ENCODE results near the gene CCR4. TPM values are rescaled to one million over a fixed set of nuclear protein-coding genes. Genes with fewer than 3 reads are reported as not detected.

CCR4 gene
- total RNA-seq, 2 experiments from 2014 or later = 76.2 to 80.1 TPM

GRCh38 chr3:32950516-32950915 is 928 bp upstream of the CCR4 start:
- peak overlapping the region; percentile 95 for H3K27ac Mint-ChIP-seq
- peaks cover 68% of the 10 kb centered on the region for H3K4me1 Mint-ChIP-seq (ENCODE audit: low read depth)
- TF ChIP-seq CTCF (IDR thresholded peaks at IDR 0.05) = no peak
- Histone ChIP-seq H3K9me3 (ENCODE audit: control insufficient read depth in 1 of 2, insufficient read depth in 1 of 2, low read length in 2 of 2) (no peaks in the 10 kb centered on the region), H3K27ac (ENCODE audit: low read depth in 1 of 2, low read length in 2 of 2) (peak overlapping the region in 1 of 2 donors; percentile 16), H3K27me3 (ENCODE audit: control insufficient read depth in 1 of 2, insufficient read depth in 2 of 2, low read length in 2 of 2) (no peaks in the 10 kb centered on the region), H3K4me1 (ENCODE audit: insufficient read depth, low read length) (peaks cover 45% of the 10 kb centered on the region), H3K36me3 (ENCODE audit: insufficient read depth, low read length) (peaks cover 9% of the 10 kb centered on the region), H3K4me3 (ENCODE audit: low read length) (no peak overlapping the region)
- peak overlapping the region; percentile 18 for H3K4me3 Mint-ChIP-seq
- intact Hi-C loops (cut with DNase I, micrococcal nuclease) = loop anchor here in 1 of 2 experiments (5.0 kb wide), 1 partner anchor 62 kb away; no protein-coding TSS in a partner anchor
- ATAC-seq (ENCODE audit: poor library complexity) (no peak), DNase-seq (no peak)
- ChIA-PET CTCF (interaction anchor here (0.7 to 5.6 kb wide), 3 partner anchors 9 to 124 kb away, joined by 3 to 52 read pairs (median 4); no protein-coding TSS in a partner anchor), POLR2A (no interaction called here)
- H3K27me3 Mint-ChIP-seq = no peaks in the 10 kb centered on the region
- H3K9me3 Mint-ChIP-seq = no peaks in the 10 kb centered on the region
- peaks cover 28% of the 10 kb centered on the region for H3K36me3 Mint-ChIP-seq (ENCODE audit: low read depth)

GRCh38 chr3:32952369-32953077 is 1.1 kb downstream of the CCR4 start:
- Mint-ChIP-seq H3K4me3 (peak overlapping the region; percentile 90), H3K9me3 (no peaks in the 10 kb centered on the region), H3K36me3 (ENCODE audit: low read depth) (peaks cover 32% of the 10 kb centered on the region), H3K4me1 (ENCODE audit: low read depth) (peaks cover 68% of the 10 kb centered on the region), H3K27me3 (no peaks in the 10 kb centered on the region), H3K27ac (peak overlapping the region; percentile 95)
- TF ChIP-seq CTCF (IDR thresholded peaks at IDR 0.05) = no peak
- intact Hi-C loops (cut with DNase I, micrococcal nuclease) = loop anchor here (1.0 to 5.0 kb wide), 3 partner anchors 12 to 70 kb away; no protein-coding TSS in a partner anchor
- Histone ChIP-seq H3K4me1 (ENCODE audit: insufficient read depth, low read length) (peaks cover 49% of the 10 kb centered on the region), H3K9me3 (ENCODE audit: control insufficient read depth in 1 of 2, insufficient read depth in 1 of 2, low read length in 2 of 2) (no peaks in the 10 kb centered on the region), H3K4me3 (ENCODE audit: low read length) (peak overlapping the region; percentile 62), H3K27me3 (ENCODE audit: control insufficient read depth in 1 of 2, insufficient read depth in 2 of 2, low read length in 2 of 2) (no peaks in the 10 kb centered on the region), H3K27ac (ENCODE audit: low read depth in 1 of 2, low read length in 2 of 2) (peak overlapping the region; percentile 57 to 65), H3K36me3 (ENCODE audit: insufficient read depth, low read length) (peaks cover 12% of the 10 kb centered on the region)
- ChIA-PET POLR2A (interaction anchor here (0.6 to 1.6 kb wide), 5 partner anchors 9 to 118 kb away, joined by 3 to 4 read pairs (median 3); no protein-coding TSS in a partner anchor), CTCF (interaction anchor here (1.7 to 5.6 kb wide), 3 partner anchors 52 to 122 kb away, joined by 4 to 52 read pairs (median 6); no protein-coding TSS in a partner anchor)
- DNase-seq (peak in 3 of 14 experiments; percentile 32 to 51 (median 39)), ATAC-seq (ENCODE audit: poor library complexity) (peak; percentile 35)

- Histone ChIP-seq H3K4me3 (ENCODE audit: low read length) (peak overlapping the region; percentile 62), H3K27me3 (ENCODE audit: control insufficient read depth in 1 of 2, insufficient read depth in 2 of 2, low read length in 2 of 2) (no peaks in the 10 kb centered on the region), H3K27ac (ENCODE audit: low read depth in 1 of 2, low read length in 2 of 2) (no peak overlapping the region), H3K9me3 (ENCODE audit: control insufficient read depth in 1 of 2, insufficient read depth in 1 of 2, low read length in 2 of 2) (no peaks in the 10 kb centered on the region), H3K36me3 (ENCODE audit: insufficient read depth, low read length) (peaks cover 12% of the 10 kb centered on the region), H3K4me1 (ENCODE audit: insufficient read depth, low read length) (peaks cover 49% of the 10 kb centered on the region)
- Mint-ChIP-seq H3K4me3 (peak overlapping the region; percentile 90), H3K9me3 (no peaks in the 10 kb centered on the region), H3K4me1 (ENCODE audit: low read depth) (peaks cover 56% of the 10 kb centered on the region), H3K27me3 (no peaks in the 10 kb centered on the region), H3K36me3 (ENCODE audit: low read depth) (peaks cover 32% of the 10 kb centered on the region), H3K27ac (peak overlapping the region; percentile 95)
- ChIA-PET CTCF (interaction anchor here (0.7 to 1.8 kb wide), 3 partner anchors 76 to 121 kb away, joined by 3 to 5 read pairs (median 3); no protein-coding TSS in a partner anchor), POLR2A (no interaction called here)
- DNase-seq (no peak), ATAC-seq (ENCODE audit: poor library complexity) (no peak)
- TF ChIP-seq CTCF (IDR thresholded peaks at IDR 0.05) = no peak
- intact Hi-C loops (cut with DNase I, micrococcal nuclease) = loop anchor here in 1 of 2 experiments (5.0 kb wide), 1 partner anchor 58 kb away; no protein-coding TSS in a partner anchor
Measured at GRCh38 chr3:32954506-32954905, 3.1 kb downstream of the CCR4 start.
